HL-60 (cell line): ENCODE measurements around the gene CNR1.

ENCODE experiments used
- DNase-seq, 2 experiments: peaks; one replicate each; pipeline ENCODE4 v3.0.0-alpha.2; 2010 to 2020; ENCODE audit warnings: low read depth in 1 of 2, low spot score in 1 of 2
- H3K27ac ChIP-seq: fragments of 250-450 bp; sonication (Bioruptor Pico); replicated peaks from 2 replicates; pipeline ENCODE4 v1.5.1; 2020; ENCODE audit warnings: mild to moderate bottlenecking, moderate library complexity
- H3K27me3 ChIP-seq: fragments of 250-450 bp; sonication (Bioruptor Pico); 2 replicates; pipeline ENCODE4 v1.5.1; 2021; ENCODE audit warnings: mild to moderate bottlenecking, moderate library complexity; ENCODE audit not compliant: insufficient read depth, poor library complexity, severe bottlenecking
- H3K4me3 ChIP-seq: replicated peaks from 2 replicates; pipeline ENCODE4 v1.5.1; 2011; ENCODE audit warnings: mild to moderate bottlenecking, control low read depth, low read length; ENCODE audit not compliant: insufficient read depth
- CTCF ChIP-seq: IDR thresholded peaks from one replicate; pipeline ENCODE4 v1.5.1; 2011; ENCODE audit warnings: low read length, control low read depth, inconsistent platforms; ENCODE audit not compliant: insufficient read depth
- GABPA ChIP-seq: IDR thresholded peaks from 2 replicates; pipeline ENCODE4 v1.6.1; 2012; ENCODE audit warnings: low read depth
- POLR2AphosphoS5 ChIP-seq: IDR thresholded peaks from 2 replicates; pipeline ENCODE4 v1.6.1; 2012; ENCODE audit warnings: low read depth
- REST ChIP-seq: IDR thresholded peaks from 2 replicates; pipeline ENCODE4 v1.6.1; 2012; ENCODE audit warnings: low read depth; ENCODE audit not compliant: insufficient replicate concordance
- SPI1 ChIP-seq: IDR thresholded peaks from 2 replicates; pipeline ENCODE4 v1.6.1; 2012; ENCODE audit warnings: low read depth, mild to moderate bottlenecking, borderline replicate concordance

CNR1 gene

DNA sequence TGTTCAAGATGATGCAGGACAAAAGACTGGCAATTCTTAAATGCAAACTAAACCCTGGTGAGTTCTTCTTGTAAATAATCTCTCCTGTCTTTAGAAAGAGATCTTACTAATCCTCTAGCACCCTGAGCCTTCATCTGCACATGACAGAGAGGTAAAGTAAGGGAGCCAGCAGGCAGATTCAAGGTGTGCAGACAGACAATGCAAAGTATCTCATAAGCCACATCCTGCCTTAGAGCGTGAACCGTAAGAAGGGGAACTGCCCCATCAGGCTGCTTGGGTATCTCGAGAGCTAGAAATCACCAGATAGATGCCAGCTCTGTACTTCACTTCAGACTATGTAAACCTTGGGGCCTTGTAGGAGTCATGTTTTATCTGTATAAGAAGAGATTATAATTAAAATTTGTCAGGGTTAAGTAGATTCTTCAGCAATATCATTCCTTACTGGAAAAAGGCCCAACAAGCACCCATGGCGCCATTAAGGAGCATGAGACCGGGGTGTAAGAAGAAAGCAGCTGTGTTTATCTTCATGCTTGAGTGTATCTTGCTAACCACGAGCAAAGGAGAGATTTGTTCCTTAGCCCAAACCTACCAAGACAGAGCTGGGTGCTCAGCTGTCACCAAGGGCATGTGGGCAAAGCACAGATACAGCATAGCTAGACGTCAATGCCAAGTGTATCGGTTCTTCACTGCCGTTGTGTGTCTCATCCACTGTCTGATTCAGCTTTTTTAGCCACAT lies 24.4 kb downstream of the CNR1 start:
- no peak for DNase-seq
- TF ChIP-seq CTCF (no peak), POLR2AphosphoS5 (no peak), SPI1 (no peak), REST (no peak), GABPA (no peak)
- no peaks in the 10 kb centered on the region for H3K27me3 ChIP-seq
- no peak overlapping the region for H3K4me3 ChIP-seq
- no peak overlapping the region for H3K27ac ChIP-seq

GRCh38 chr6:88137915-88138314 lies 28.2 kb downstream of the CNR1 start:
- no peak for TF ChIP-seq SPI1
- TF ChIP-seq CTCF, result no peak
- TF ChIP-seq POLR2AphosphoS5, result no peak
- no peak overlapping the region for H3K27ac ChIP-seq
- H3K4me3 ChIP-seq, result no peak overlapping the region
- peaks cover 4% of the 10 kb centered on the region for H3K27me3 ChIP-seq
- DNase-seq, result no peak

DNA sequence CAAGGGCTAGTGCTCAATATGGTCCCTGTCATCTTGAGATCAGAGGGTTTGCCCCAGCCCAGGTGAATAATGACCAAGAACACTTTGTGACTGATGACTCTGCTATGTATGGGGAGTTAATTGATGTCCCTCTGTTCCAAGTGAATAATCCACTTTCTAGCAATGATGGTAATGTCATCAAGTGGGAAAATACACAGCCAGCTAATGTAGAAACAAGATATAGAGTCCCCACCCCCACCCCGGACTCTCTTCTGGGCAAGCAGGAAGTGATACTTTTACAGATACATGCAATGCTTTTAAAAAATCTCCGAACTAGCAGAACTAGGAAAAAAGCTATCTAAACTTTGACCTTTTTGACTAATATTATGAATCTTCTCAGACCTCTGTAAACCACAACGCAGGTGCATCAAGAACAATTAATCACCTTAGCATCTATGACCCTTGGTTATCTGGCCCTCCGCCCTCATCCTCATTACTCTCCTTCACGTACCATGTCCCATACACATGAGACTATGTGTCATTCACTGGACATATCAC lies 30.5 kb downstream of the CNR1 start:
- peaks cover 4% of the 10 kb centered on the region for H3K27me3 ChIP-seq
- no peak overlapping the region for H3K27ac ChIP-seq
- no peak for TF ChIP-seq POLR2AphosphoS5
- no peak for TF ChIP-seq REST
- no peak for TF ChIP-seq GABPA
- no peak for TF ChIP-seq CTCF
- no peak for TF ChIP-seq SPI1
- DNase-seq, result no peak
- no peak overlapping the region for H3K4me3 ChIP-seq

DNA sequence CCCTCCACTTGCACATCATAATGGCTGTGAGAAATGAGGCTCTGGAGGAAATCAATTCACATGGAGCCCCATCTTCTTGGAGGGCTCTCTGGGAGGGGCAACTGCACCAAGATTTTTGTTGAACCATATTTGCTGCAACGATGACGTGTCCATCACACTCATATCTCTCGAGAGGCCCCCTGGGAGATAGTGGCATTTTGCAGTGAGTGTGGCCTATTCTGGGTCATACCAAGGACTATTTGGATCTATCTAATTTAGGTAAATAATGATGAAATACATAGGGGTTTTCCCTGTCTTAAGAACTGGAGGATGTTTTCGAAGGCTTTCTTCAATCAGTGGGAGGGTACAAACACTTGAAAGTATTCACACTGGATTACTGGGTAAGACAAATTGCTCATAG lies 31.6 kb downstream of the CNR1 start:
- Histone ChIP-seq H3K4me3 (no peak overlapping the region), H3K27ac (no peak overlapping the region), H3K27me3 (peaks cover 4% of the 10 kb centered on the region)
- TF ChIP-seq POLR2AphosphoS5 (no peak), CTCF (no peak), GABPA (no peak), SPI1 (no peak), REST (no peak)
- DNase-seq, result no peak
